ENCODE data around the gene PRKN. TPM values are rescaled to one million over a fixed set of nuclear protein-coding genes. Genes with fewer than 3 reads are reported as not detected.

PRKN gene
- total RNA-seq, 1 donor from 2014 or later: 2.8 TPM

- H3K9me3 ChIP-seq (ENCODE audit: low read depth): no peaks in the 10 kb centered on the region
- H3K36me3 ChIP-seq: no peaks in the 10 kb centered on the region
- peaks cover 3% of the 10 kb centered on the region for H3K4me1 ChIP-seq
- no peak for DNase-seq (ENCODE audit: low spot score)
- Mint-ChIP-seq H3K27ac (no peak overlapping the region), H3K36me3 (no peaks in the 10 kb centered on the region), H3K27me3 (ENCODE audit: insufficient read depth, low read depth) (no peaks in the 10 kb centered on the region), H3K9me3 (no peaks in the 10 kb centered on the region), H3K4me3 (no peak overlapping the region), H3K4me1 (peaks cover 15% of the 10 kb centered on the region)
- H3K4me3 ChIP-seq: no peak overlapping the region
- no peak overlapping the region for H3K4me2 ChIP-seq
- H3F3A ChIP-seq (ENCODE audit: low read depth): no peaks in the 10 kb centered on the region
- TF ChIP-seq EZH2phosphoT487 (IDR thresholded peaks at IDR 0.05) (no peak), EZH2 (IDR thresholded peaks at IDR 0.05) (no peak), CTCF (IDR thresholded peaks at IDR 0.05) (no peak)
- no peaks in the 10 kb centered on the region for H3K79me2 ChIP-seq (ENCODE audit: low read depth)
- H2AFZ ChIP-seq (replicated peaks): peak overlapping the region; percentile 86
- H3K27ac ChIP-seq: no peak overlapping the region
- no peaks in the 10 kb centered on the region for H3K27me3 ChIP-seq
- no peaks in the 10 kb centered on the region for H4K20me1 ChIP-seq (ENCODE audit: low read depth)
- H3K9ac ChIP-seq: no peak overlapping the region
These were observed 5.9 kb upstream of the PRKN start for GRCh38 chr6:162733489-162733888.

- Histone ChIP-seq H4K20me1 (ENCODE audit: low read depth) (no peaks in the 10 kb centered on the region), H3K36me3 (no peaks in the 10 kb centered on the region), H3K9ac (no peak overlapping the region), H2AFZ (replicated peaks) (no peak overlapping the region), H3K4me1 (peaks cover 3% of the 10 kb centered on the region), H3K79me2 (ENCODE audit: low read depth) (no peaks in the 10 kb centered on the region), H3K4me2 (no peak overlapping the region), H3K9me3 (ENCODE audit: low read depth) (no peaks in the 10 kb centered on the region), H3F3A (ENCODE audit: low read depth) (no peaks in the 10 kb centered on the region), H3K4me3 (no peak overlapping the region), H3K27ac (no peak overlapping the region), H3K27me3 (peaks cover 8% of the 10 kb centered on the region)
- H3K27me3 Mint-ChIP-seq (ENCODE audit: insufficient read depth, low read depth): no peaks in the 10 kb centered on the region
- TF ChIP-seq EZH2phosphoT487 (IDR thresholded peaks at IDR 0.05) (no peak), CTCF (IDR thresholded peaks at IDR 0.05) (no peak), EZH2 (IDR thresholded peaks at IDR 0.05) (no peak)
- no peak overlapping the region for H3K4me3 Mint-ChIP-seq
- no peaks in the 10 kb centered on the region for H3K9me3 Mint-ChIP-seq
- no peak for DNase-seq (ENCODE audit: low spot score)
- H3K4me1 Mint-ChIP-seq: peaks cover 27% of the 10 kb centered on the region
- H3K27ac Mint-ChIP-seq: no peak overlapping the region
- H3K36me3 Mint-ChIP-seq: no peaks in the 10 kb centered on the region
These were observed 2.9 kb upstream of the PRKN start for GRCh38 chr6:162730502-162730901.

GRCh38 chr6:162728706-162729105, 1.1 kb upstream of the PRKN start:
- H3K4me1 ChIP-seq: peaks cover 3% of the 10 kb centered on the region
- H3K79me2 ChIP-seq (ENCODE audit: low read depth): no peaks in the 10 kb centered on the region
- no peaks in the 10 kb centered on the region for H3K36me3 Mint-ChIP-seq
- H4K20me1 ChIP-seq (ENCODE audit: low read depth): no peaks in the 10 kb centered on the region
- no peak overlapping the region for H3K27ac ChIP-seq
- peaks cover 26% of the 10 kb centered on the region for H3K4me1 Mint-ChIP-seq
- peak overlapping the region; percentile 67 for H3K4me2 ChIP-seq
- no peak overlapping the region for H3K9ac ChIP-seq
- no peaks in the 10 kb centered on the region for H3K27me3 Mint-ChIP-seq (ENCODE audit: insufficient read depth, low read depth)
- TF ChIP-seq EZH2phosphoT487 (IDR thresholded peaks at IDR 0.05) (no peak), EZH2 (IDR thresholded peaks at IDR 0.05) (no peak), CTCF (IDR thresholded peaks at IDR 0.05) (no peak)
- no peaks in the 10 kb centered on the region for H3F3A ChIP-seq (ENCODE audit: low read depth)
- H3K9me3 ChIP-seq (ENCODE audit: low read depth): no peaks in the 10 kb centered on the region
- H3K4me3 ChIP-seq: no peak overlapping the region
- no peaks in the 10 kb centered on the region for H3K9me3 Mint-ChIP-seq
- H3K4me3 Mint-ChIP-seq: peak overlapping the region; percentile 97
- no peaks in the 10 kb centered on the region for H3K36me3 ChIP-seq
- H2AFZ ChIP-seq (replicated peaks): peak overlapping the region; percentile 83
- H3K27ac Mint-ChIP-seq: peak overlapping the region; percentile 22
- peaks cover 8% of the 10 kb centered on the region for H3K27me3 ChIP-seq
- no peak for DNase-seq (ENCODE audit: low spot score)

Measured in neural progenitor cell (in vitro differentiated cells).